Eye (tissue), 1 donor: ENCODE results near the gene MAP3K10.

Source experiments
- DNase-seq: peaks from one replicate; pipeline ENCODE4 v3.0.0-alpha.2; 2015

MAP3K10 gene

GRCh38 chr19:40251991-40252390 lies 60.8 kb downstream of the MAP3K10 start:
- no peak for DNase-seq

DNA sequence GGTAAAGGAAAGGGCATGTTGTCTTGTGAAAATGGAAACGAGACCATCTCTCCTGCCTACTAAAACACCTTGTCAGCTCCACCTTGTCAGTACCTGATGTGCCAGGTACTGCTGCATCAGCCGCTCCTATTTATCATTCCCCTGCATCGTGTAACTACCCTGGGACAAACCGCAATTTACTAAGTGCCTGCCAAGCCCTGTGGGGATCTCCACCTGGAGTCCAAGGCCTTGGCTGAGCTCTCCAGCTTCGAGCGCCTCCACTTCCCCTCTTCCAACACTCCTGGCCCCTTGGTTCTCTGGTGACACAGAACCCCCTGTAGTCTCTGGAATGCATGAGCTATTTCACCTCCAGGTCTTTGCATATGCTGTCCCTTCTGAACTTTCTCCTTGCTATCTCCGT lies 61.2 kb downstream of the MAP3K10 start:
- DNase-seq, result no peak

- DNase-seq, result no peak
Measured at GRCh38 chr19:40253611-40254092, 62.4 kb downstream of the MAP3K10 start.

- DNase-seq, result no peak
Measured at GRCh38 chr19:40254714-40255418, 63.6 kb downstream of the MAP3K10 start.

DNA sequence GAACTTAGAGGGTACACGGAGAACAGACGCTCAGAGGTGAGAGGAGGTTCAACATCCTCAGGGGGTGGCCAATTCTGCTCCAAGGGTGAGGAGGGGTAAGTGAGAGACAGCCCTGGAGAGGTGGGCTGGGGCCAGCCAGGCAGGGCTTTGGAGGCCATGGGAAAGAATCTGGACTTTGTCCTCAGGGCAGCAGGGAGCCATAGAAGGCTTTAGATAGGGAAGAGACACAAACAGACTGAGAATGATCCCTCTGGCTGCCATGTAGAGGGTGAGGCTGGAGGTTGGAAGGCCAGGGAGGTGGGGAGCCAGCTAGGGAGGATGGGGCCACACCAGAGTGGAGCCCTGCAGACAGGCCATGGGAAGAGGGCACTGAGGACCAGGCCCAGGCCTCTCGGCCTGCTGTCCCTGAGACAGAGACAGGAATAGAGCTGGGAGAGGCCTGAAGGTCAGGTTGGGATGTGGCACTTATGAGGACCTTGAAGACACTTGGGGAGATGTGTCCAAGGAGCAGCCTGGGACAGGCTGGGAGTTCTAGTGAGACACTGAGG lies 64.5 kb downstream of the MAP3K10 start:
- no peak for DNase-seq

DNA sequence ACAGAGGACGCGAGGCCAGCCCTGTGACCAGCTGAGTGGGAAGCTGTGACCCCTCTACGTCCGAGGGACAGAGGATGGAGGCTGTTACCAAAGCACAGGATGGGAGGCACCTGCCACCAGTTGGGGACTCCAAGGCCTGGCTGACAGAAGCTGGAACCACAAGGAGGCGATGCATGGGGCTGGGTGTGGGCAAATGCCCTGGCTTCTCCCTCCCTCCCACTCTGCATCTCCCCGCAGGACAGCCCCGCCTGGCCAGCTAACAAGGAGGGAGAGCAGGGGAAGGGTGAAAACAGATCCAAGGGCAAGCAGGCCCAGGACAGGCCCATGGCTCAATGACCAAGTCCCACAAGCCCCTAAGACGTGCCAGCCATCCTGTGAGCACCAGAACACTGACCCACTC lies 65.3 kb downstream of the MAP3K10 start:
- no peak for DNase-seq

DNA sequence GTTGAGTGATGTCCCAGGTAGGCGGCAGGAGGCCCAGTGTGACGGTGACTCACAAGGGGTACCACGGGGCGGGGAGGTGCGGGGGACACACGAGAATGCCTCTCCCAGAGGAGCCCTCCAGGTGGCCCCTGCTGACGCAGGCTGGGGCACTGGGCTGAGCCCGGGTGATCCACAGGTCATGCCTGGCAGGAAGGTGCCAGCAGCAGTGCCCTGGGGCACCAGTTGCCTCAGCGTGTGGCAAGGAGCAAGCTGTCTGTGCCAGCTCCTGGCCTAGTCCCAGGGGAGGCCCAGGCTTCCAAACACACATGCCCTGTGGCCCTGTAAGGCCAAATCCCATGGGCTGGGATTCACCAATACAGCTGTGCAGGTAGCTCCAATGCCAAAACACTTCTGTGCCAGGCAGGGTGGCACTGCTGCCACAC lies 65.9 kb downstream of the MAP3K10 start:
- DNase-seq, result no peak

- DNase-seq, result no peak
Measured at GRCh38 chr19:40261631-40262030, 70.4 kb downstream of the MAP3K10 start.

- no peak for DNase-seq
Measured at GRCh38 chr19:40262422-40262821, 71.2 kb downstream of the MAP3K10 start.

GRCh38 chr19:40263440-40264313 lies 72.5 kb downstream of the MAP3K10 start:
- DNase-seq, result no peak

GRCh38 chr19:40264314-40265054 lies 73.3 kb downstream of the MAP3K10 start:
- no peak for DNase-seq
